KOPT-K1 (cell line): ENCODE measurements around the gene DDX1.
"Not testable (repeated sequence)": the region's sequence is repeated elsewhere in the genome, so short reads cannot be mapped to it uniquely, and the experiment has no call there.

Source experiments
- H3K27ac ChIP-seq: fragments of 200-600 bp; sonication (generic); 2 replicates; pipeline ENCODE4 v1.5.1; 2016; ENCODE audit warnings: antibody characterized with exemption, mild to moderate bottlenecking, low read depth, low read length; ENCODE audit not compliant: poor library complexity, severe bottlenecking
- H3K36me3 ChIP-seq: fragments of 200-600 bp; sonication (generic); 2 replicates; pipeline ENCODE4 v1.5.1; 2017; ENCODE audit warnings: antibody characterized with exemption, mild to moderate bottlenecking, low read length, moderate library complexity; ENCODE audit not compliant: insufficient read depth
- H3K9me3 ChIP-seq: fragments of 200-600 bp; sonication (generic); 2 replicates; pipeline ENCODE4 v1.5.1; 2017; ENCODE audit warnings: antibody characterized with exemption, low read length, mild to moderate bottlenecking; ENCODE audit not compliant: insufficient read depth, poor library complexity, severe bottlenecking

DDX1 gene

DNA sequence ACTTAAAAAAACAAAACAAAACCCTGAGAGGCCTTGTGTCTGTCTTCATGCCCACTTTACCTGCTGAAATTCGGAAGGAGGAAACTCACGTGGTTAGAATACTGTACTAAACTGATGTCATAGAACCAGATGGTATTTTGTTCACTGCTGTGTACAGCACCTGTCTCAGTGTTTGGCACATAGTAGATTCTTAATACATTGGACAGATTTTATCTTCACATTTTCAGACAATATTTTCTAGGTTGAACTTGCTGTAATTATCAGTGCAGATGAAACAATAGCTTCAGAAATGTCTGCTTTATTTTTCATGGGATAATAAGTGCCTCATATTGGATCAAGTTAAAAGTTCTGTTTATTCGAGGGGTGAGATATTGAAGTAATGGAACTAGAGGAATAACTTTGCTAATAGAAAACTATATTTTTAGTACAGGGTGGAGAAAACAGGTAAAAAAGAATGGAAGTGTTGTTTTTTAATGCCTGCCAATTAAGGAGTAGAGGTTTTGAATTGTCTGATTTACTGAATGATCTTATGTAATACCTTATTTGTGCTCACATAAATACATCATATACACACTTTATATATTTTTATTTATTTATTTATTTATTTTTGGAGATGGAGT is 23.7 kb downstream of the DDX1 start:
- Histone ChIP-seq H3K36me3 (peaks cover 74% of the 10 kb centered on the region), H3K27ac (no peak overlapping the region), H3K9me3 (no peaks in the 10 kb centered on the region)

DNA sequence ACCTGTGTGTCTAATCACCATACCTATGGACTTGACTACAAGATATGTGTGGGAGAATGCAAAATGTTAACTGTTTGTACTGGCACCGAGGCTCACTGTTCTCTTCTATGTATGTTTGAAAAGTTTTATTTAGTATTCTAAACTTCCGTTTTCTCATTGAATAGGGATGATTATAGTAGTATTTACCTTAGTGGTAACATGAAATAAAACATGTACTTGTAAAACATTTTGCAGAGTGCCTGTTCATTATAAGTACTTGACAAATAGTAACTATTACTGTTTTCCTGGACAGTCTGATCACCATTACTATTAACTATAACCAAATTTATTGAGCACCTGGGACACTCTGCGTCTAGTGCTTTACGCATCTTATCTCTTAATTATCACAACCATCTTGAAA is 24.8 kb downstream of the DDX1 start:
- no peaks in the 10 kb centered on the region for H3K9me3 ChIP-seq
- peaks cover 80% of the 10 kb centered on the region for H3K36me3 ChIP-seq
- no peak overlapping the region for H3K27ac ChIP-seq

DNA sequence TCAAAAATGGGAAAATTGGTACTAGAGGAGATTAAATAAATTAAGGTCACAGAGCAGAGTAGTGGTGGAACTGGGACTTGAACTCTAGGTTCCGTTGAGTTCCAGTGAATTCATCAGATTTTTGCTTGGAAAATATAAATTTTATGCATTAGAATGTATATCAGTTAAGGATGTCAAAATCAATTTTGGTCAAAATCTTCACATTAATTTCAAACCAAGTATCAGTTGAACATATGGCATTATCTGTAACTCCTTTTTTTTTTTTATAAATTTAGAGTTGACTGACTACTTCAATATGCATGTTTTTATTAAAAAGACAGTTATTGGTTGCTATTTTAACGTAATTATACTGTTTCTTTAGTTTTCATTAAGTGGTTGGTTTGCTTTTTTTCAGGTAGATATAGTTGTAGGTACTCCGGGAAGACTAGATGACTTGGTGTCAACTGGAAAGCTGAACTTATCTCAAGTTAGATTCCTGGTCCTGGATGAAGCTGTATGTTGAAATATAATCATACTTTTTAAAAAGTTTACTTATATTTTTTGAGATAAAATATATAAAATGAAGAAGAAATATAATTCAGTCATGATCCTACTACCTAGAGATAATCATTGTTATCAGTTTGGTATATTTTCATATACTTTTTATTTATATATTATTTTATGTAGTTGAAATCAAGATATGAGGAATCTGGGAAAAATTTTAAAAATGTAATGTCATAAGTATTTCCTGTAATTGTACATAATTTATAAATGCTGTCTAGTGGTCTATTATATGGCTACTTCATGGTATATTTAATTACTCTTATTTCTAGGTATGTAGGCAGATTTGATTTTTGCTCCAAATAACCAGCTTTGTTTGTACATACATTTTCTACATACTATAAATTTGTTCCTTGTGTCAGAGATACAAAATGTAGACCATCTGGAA is 25.4 kb downstream of the DDX1 start:
- Histone ChIP-seq H3K9me3 (no peaks in the 10 kb centered on the region), H3K36me3 (peaks cover 87% of the 10 kb centered on the region), H3K27ac (no peak overlapping the region)

DNA sequence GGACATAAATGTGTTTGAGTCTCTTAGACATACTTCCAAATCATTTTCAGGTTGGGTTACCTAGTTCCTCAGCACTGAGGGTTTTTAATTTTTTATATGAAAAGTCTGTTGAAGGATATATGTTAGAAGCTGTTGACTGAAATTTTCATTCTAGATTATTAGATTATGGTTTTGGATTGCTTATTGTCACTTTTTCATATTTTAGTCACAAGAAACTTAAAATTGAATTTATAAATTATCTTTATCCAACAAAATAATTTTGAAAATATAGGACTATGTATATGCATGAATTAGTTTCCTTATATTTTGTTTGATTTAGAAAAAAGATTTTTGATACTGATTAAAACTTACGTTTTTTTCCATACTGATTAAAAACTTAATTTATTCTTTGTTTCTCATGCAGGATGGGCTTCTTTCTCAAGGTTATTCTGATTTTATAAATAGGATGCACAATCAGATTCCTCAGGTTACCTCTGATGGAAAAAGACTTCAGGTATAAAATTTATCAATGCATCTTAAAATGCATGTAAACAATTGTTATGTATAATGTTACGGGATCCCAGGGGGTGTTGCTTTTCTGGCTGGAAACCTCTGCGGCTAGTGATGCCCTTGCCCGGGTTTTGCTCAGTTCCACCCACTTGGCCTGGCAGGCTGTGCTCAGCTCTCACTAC is 26.2 kb downstream of the DDX1 start:
- H3K9me3 ChIP-seq = no peaks in the 10 kb centered on the region
- no peak overlapping the region for H3K27ac ChIP-seq
- peaks cover 95% of the 10 kb centered on the region for H3K36me3 ChIP-seq

DNA sequence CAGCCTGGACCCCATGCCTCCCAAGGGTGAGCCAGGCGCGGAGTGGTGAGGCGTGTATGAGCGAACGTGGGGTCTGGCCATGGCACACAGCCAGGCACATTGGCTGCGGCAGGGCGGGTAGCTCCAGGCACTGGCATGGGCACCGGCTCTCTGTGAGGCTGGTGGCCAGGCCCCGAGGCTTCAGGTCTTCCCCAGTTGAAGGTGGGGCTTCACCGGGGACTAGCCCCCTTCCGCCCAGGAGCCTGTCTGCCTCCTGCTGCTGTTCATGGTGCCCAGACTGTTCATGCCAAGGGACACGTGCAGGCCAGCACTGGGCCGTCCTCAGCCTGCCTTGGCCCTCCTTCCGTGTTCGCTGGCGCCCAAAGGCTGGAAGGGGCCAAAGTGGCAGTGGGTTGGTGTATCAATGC is 26.8 kb downstream of the DDX1 start:
- no peak overlapping the region for H3K27ac ChIP-seq
- H3K36me3 ChIP-seq = peaks cover 96% of the 10 kb centered on the region
- no peaks in the 10 kb centered on the region for H3K9me3 ChIP-seq

DNA sequence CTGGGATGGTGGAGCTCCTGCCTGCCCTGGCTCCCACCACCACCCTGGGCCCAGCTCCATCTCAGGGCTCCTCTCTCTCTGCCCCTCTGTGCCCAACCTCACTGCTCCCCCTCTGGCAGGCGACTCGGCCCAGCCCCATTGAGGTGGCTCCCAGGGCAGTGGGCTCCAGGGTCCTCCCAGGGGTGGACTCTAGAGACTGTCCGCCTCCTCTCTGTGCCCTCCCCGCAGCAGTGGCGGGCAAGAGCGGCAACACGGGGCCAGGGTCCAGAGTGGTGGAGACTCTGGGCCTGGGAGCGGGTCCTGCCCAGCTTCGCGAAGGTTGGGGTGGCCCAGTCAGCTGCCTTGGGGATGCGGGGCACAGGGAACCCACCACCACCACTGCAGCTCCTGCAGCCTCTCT is 27.4 kb downstream of the DDX1 start:
- no peak overlapping the region for H3K27ac ChIP-seq
- H3K36me3 ChIP-seq = peaks cover 96% of the 10 kb centered on the region
- no peaks in the 10 kb centered on the region for H3K9me3 ChIP-seq

DNA sequence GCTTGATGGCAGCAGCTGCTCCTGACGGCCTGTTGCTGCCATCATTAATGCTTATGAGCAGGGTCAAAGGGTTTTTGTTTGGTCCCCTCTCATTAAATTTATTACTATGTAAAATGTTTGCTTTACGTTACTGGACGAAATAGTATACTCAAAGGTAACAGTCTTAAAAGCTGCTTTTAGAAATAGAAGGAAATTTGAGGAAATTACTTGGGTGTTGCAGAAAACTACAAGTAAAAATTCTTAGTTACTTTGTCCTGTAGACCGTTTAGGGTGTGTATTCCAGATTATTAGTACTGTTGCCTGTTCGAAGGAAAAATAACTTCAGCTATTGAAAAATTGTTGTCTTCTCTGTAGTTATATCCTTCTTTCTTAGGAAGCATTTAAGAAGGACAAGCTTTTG is 27.8 kb downstream of the DDX1 start:
- Histone ChIP-seq H3K9me3 (no peaks in the 10 kb centered on the region), H3K27ac (no peak overlapping the region), H3K36me3 (peaks cover 96% of the 10 kb centered on the region)

DNA sequence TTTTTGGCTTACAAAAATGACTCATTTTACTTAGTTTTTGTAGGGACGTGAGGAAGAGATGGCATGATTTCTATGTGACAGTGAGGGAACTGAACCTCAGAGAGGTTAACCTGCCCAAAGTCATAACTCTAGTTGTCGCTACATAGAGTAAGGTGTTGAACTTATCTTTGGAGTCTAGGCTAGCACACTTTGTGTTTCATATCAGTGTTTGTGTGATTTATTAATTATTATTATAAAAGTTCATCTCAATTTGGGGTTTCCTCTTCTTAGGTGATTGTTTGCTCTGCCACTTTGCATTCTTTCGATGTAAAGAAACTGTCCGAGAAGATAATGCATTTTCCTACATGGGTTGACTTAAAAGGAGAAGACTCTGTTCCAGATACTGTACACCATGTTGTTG is 28.3 kb downstream of the DDX1 start:
- no peaks in the 10 kb centered on the region for H3K9me3 ChIP-seq
- peaks cover 96% of the 10 kb centered on the region for H3K36me3 ChIP-seq
- H3K27ac ChIP-seq = no peak overlapping the region

DNA sequence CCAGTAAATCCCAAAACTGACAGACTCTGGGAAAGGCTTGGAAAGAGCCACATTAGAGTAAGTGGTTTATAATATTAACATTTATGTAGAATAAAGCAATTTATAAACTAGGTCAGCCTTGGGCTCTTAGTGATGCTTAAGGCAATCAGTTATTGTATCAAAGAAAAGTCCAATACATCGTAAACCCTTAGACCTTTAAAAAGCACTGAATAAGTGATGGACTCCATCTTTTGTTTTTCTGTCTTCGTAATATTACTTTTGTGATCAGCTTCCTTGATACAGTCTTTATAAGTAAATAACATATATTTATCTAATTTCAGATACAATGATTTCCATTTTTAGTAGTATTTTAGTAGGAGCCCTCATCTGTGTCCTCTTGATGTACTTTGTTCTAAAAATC is 28.7 kb downstream of the DDX1 start:
- no peaks in the 10 kb centered on the region for H3K9me3 ChIP-seq
- peaks cover 96% of the 10 kb centered on the region for H3K36me3 ChIP-seq
- no peak overlapping the region for H3K27ac ChIP-seq

DNA sequence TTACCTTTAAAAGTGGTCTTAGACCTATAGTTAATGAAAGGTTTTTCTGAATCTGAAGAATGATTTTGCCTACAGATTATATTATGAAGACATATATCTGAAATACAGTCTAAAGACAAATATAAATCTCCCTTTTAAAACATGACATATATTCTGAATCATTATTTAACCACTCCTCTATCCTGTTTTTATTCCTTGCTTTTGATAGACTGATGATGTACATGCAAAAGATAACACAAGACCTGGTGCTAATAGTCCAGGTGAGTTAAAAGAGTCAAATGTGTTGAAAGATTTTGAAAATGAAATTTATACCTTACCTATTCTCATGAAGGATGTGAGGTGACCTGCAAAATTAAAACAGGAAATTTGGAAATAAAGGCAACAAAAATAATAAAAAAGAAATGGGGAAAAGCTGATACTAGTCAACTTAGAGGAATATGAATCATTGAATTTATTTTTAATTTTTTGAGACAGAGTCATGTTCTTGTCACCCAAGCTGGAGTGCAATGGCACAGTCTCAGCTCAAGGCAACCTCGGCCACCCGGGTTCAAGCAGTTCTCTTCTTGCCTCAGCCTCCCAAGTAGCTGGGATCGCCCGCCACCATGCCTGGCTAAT is 29.3 kb downstream of the DDX1 start:
- H3K36me3 ChIP-seq = peaks cover 98% of the 10 kb centered on the region
- H3K27ac ChIP-seq = no peak overlapping the region
- no peaks in the 10 kb centered on the region for H3K9me3 ChIP-seq

DNA sequence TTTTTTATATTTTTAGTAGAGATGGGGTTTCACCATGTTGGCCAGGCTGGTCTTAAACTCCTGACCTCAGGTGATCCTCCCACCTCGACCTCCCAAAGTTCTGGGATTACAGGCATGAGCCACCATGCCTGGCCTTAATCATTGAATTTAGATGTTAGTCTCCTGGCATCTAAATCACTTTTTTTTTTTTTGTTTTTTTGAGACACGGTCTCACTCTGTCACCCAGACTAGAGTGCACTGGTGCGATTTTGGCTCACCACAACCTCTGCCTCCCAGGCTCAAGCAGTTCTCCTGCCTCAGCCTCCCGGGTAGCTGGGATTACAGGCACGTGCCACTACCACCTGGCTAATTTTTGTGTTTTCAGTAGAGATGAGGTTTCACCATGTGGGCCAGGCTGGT is 29.8 kb downstream of the DDX1 start:
- not testable (repeated sequence) for H3K9me3 ChIP-seq, H3K27ac ChIP-seq
- peaks cover 98% of the 10 kb centered on the region for H3K36me3 ChIP-seq

DNA sequence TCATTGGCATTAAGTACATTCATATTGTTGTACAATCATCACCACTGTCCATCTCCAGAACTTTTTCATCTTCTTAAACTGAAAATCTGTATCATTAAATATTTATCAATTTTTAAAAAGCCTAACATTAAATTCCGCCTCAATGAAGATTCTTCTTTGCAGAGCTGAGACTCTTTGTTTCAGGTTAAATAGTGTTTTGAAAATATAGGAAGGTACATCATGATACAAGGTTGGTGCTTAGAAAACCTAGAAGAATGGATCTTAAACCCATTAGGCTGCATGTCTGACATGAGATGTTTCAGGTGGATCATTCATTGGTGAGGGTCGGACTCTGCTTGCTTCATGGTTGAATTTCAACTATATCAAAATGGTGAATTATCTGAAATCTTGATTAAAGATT is 30.5 kb downstream of the DDX1 start:
- no peak overlapping the region for H3K27ac ChIP-seq
- no peaks in the 10 kb centered on the region for H3K9me3 ChIP-seq
- peaks cover 99% of the 10 kb centered on the region for H3K36me3 ChIP-seq

DNA sequence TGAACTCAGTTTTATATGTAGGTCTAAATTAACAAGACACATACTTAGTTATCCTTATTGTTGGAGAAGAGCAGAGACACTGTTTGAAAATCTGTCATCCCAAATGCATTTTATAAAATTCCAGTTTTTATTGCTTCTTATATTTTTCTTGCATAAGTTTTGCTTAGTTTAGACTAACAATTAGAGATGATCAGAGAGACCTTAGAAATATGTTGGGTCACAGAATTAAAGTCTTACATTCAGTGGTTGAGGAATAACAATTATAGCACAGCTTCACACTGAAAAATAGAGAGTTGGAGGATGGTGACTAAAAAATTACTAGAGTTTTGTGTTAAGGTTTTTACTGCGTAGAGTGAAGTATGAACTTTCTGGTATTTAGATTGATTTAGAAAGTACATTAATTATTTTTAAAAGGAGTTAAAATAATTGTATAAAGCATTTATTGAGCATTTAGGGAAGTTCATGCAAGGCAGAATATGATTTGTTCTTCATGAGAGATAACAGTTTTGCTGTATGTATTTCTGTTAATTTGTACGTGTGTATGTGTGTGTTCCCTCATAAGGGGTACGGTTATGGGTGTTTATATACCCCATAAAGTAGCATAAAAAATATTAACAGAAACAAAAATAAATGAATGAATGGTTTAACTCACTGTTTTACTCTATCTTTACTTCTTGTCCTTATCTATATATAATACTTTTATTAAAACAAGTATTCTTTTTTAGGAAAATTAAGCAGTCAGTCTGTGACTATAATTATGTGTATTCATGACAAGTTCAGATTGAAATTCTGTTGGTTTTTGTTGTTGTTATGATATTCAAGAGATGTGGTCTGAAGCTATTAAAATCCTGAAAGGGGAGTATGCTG is 31.2 kb downstream of the DDX1 start:
- Histone ChIP-seq H3K36me3 (peaks cover 99% of the 10 kb centered on the region), H3K9me3 (no peaks in the 10 kb centered on the region), H3K27ac (no peak overlapping the region)

DNA sequence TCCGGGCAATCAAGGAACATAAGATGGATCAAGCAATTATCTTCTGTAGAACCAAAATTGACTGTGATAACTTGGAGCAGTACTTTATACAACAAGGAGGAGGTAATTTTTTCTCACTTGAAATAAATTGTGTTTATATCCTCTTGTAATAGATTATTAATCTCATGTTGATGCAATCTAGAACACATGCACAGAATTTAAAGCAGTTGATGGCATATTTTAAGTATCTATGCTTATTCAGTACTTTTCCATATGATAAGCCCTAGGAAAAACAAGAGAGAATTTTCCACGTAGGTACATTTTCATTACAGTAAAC is 31.8 kb downstream of the DDX1 start:
- no peak overlapping the region for H3K27ac ChIP-seq
- H3K36me3 ChIP-seq = peaks cover 99% of the 10 kb centered on the region
- H3K9me3 ChIP-seq = no peaks in the 10 kb centered on the region
